GM12878 (cell line): ENCODE data around the gene CTSW. TPM values are rescaled to one million over a fixed set of nuclear protein-coding genes. Genes with fewer than 3 reads are reported as not detected.

Experiments
- ATAC-seq: fragments of 200-7000 bp; cut with Tn5 transposase; 3 replicates; pipeline ENCODE4 v1.9.1; 2020; ENCODE audit warnings: mild to moderate bottlenecking, moderate library complexity
- BruUV-seq: library from RNA; stranded (reverse); fragments of 400-500 nt; replicated peaks from 2 replicates; lab custom pipeline; 2021; lab: Mats Ljungman, UMichigan
- CTCF ChIA-PET: fragments of 300-600 bp; sonication (Branson Sonifier 250); formaldehyde crosslinking; extraction: SDS; loops from one replicate; lab custom pipeline; 2021; ENCODE audit warnings: inconsistent platforms; lab: Yijun Ruan, JAX
- POLR2A ChIA-PET: fragments of 350-600 bp; formaldehyde crosslinking; extraction: SDS; loops from one replicate; lab custom pipeline; 2021; ENCODE audit warnings: inconsistent platforms; lab: Charles Lee
- RAD21 ChIA-PET: fragments of 300-600 bp; sonication (Branson Sonifier 250); formaldehyde crosslinking; loops from one replicate; lab custom pipeline; 2023; ENCODE audit warnings: antibody characterized with exemption; ENCODE audit not compliant: unreplicated experiment; lab: Charles Lee
- SMC1A ChIA-PET: fragments of 300-600 bp; sonication (Branson Sonifier 250); formaldehyde crosslinking; loops from one replicate; lab custom pipeline; 2023; ENCODE audit not compliant: unreplicated experiment, uncharacterized antibody; lab: Charles Lee
- DNase-seq: peaks from one replicate; pipeline ENCODE4 v3.0.0-alpha.2; 2011; ENCODE audit warnings: low read depth, low spot score
- FAIRE-seq: peaks from 3 replicates; lab custom pipeline; 2011; peaks lifted over from hg19 to GRCh38; lab: Jason Lieb, UNC
- H2AFZ ChIP-seq: 2 replicates; pipeline ENCODE4 v1.6.0; 2011; ENCODE audit warnings: low read depth, low read length, control low read depth; ENCODE audit not compliant: control insufficient read depth
- H3K27ac ChIP-seq: 2 replicates; pipeline ENCODE4 v1.5.1; 2011; ENCODE audit warnings: control low read depth; ENCODE audit not compliant: control insufficient read depth, insufficient read depth
- H3K27me3 ChIP-seq, 2 experiments: replicated peaks in 1 of 2; 2 replicates each; pipeline versions ENCODE4 v1.6.0 to v1.6.1; 2011; ENCODE audit warnings: low read length in 1 of 2; ENCODE audit not compliant: control insufficient read depth in 2 of 2, insufficient read depth in 2 of 2
- H3K36me3 ChIP-seq, 2 experiments: 2 replicates each; pipeline ENCODE4 v1.5.1; 2011; ENCODE audit warnings: low read length in 1 of 2; ENCODE audit not compliant: control insufficient read depth in 2 of 2, insufficient read depth in 2 of 2
- H3K4me1 ChIP-seq: 2 replicates; pipeline ENCODE4 v1.6.1; 2011; ENCODE audit warnings: mild to moderate bottlenecking, low read length, moderate library complexity, mixed read lengths; ENCODE audit not compliant: control insufficient read depth, insufficient read depth
- H3K4me2 ChIP-seq: 2 replicates; pipeline ENCODE4 v1.6.0; 2011; ENCODE audit warnings: control low read depth; ENCODE audit not compliant: control insufficient read depth, insufficient read depth
- H3K4me3 ChIP-seq: fragments of 200-600 bp; sonication (generic); 2 replicates; pipeline ENCODE4 v1.5.1; 2016
- H3K79me2 ChIP-seq: 2 replicates; pipeline ENCODE4 v1.6.0; 2011; ENCODE audit warnings: low read length; ENCODE audit not compliant: control insufficient read depth, insufficient read depth
- H3K9ac ChIP-seq: 2 replicates; pipeline ENCODE4 v1.8.0; 2011; ENCODE audit warnings: low read length, control low read depth, mixed read lengths; ENCODE audit not compliant: control insufficient read depth, insufficient read depth
- H3K9me3 ChIP-seq: replicated peaks from 3 replicates; pipeline ENCODE4 v1.5.1; 2011; ENCODE audit warnings: mild to moderate bottlenecking, low read length; ENCODE audit not compliant: control insufficient read depth, insufficient read depth
- H4K20me1 ChIP-seq: 2 replicates; pipeline ENCODE4 v1.6.0; 2011; ENCODE audit not compliant: control insufficient read depth, insufficient read depth
- CBX3 ChIP-seq: fragments of 200-600 bp; sonication (generic); IDR thresholded peaks from 2 replicates; pipeline ENCODE4 v1.6.1; 2016; ENCODE audit warnings: low read depth, borderline replicate concordance
- NR2C1 ChIP-seq: fragments of 450-650 bp; IDR thresholded peaks from 2 replicates; pipeline ENCODE4 v1.6.1; 2017; ENCODE audit warnings: antibody characterized with exemption, mild to moderate bottlenecking, moderate library complexity
- PML ChIP-seq: IDR thresholded peaks from 2 replicates; pipeline ENCODE4 v1.6.1; 2012; ENCODE audit warnings: low read length, inconsistent platforms
- POLR2A ChIP-seq: IDR thresholded peaks from 2 replicates; pipeline ENCODE4 v1.6.1; 2011; ENCODE audit warnings: low read depth, mild to moderate bottlenecking, low read length
- POLR2AphosphoS2 ChIP-seq: IDR thresholded peaks from 2 replicates; pipeline ENCODE4 v1.6.1; 2011; ENCODE audit warnings: low read depth, mild to moderate bottlenecking, low read length, improper control_type of control experiment, moderate library complexity
- RB1 ChIP-seq: fragments of 450-650 bp; formaldehyde crosslinking; IDR thresholded peaks from 2 replicates; pipeline ENCODE4 v1.6.1; 2017; ENCODE audit warnings: mild to moderate bottlenecking, borderline replicate concordance
- STAT1 ChIP-seq: fragments of 450-650 bp; conservative IDR thresholded peaks from 2 replicates; pipeline ENCODE4 v1.6.1; 2014; ENCODE audit warnings: antibody characterized with exemption, mild to moderate bottlenecking
- WGBS: methylation state at CpG from one replicate; pipeline ENCODE4 v1.1.6; 2016; ENCODE audit warnings: low lambda C conversion rate; ENCODE audit not compliant: insufficient replicate concordance, insufficient coverage; ENCODE audit errors: missing lambda C conversion rate; 5-methylcytosine and 5-hydroxymethylcytosine counted together
- in situ Hi-C: fragments of 300-500 bp; cut with MboI; formaldehyde crosslinking; loops from 9 replicates; pipeline ENCODE4 v1.14.3; 2018; ENCODE audit warnings: mixed read lengths
- intact Hi-C: fragments of 100-400 bp; cut with micrococcal nuclease; formaldehyde crosslinking; loops from one replicate; pipeline ENCODE4 v1.14.2; 2022; ENCODE audit not compliant: unreplicated experiment
- polyA plus RNA-seq, 11 experiments: library from polyadenylated mRNA; depleted of rRNA in 4 of 11; unstranded in 6 of 11; stranded (reverse) in 5 of 11; fragments of >200 nt; fragmentation: Nextera tagmentation in 4 of 11; fragmentation: Illumina TruSeq in 1 of 11; extraction: Ambion mirVana in 4 of 11; extraction: Trizol in 1 of 11; gene quantifications; 1 replicate in 1 of 11; 2 replicates in 10 of 11; pipeline versions ENCODE4 v1.2.1 to v1.2.3, GENCODE V29; 2011 to 2016; ENCODE audit warnings: inconsistent platforms in 2 of 11, missing spikeins in 2 of 11, low read depth in 1 of 11
- total RNA-seq, 4 experiments: library from RNA; depleted of rRNA in 3 of 4; stranded (reverse); fragments of >200 nt in 3 of 4; fragmentation: Illumina TruSeq in 1 of 4; extraction: Trizol in 1 of 4; gene quantifications; 2 replicates each; pipeline versions ENCODE4 v1.2.1 to v1.2.3, GENCODE V29; 2013 to 2021
- TF ChIP-seq, protein P1 (sequence below): fragments of 450-650 bp; IDR thresholded peaks from 2 replicates; pipeline ENCODE4 v1.6.1; 2017; ENCODE audit warnings: mild to moderate bottlenecking, low read depth, inconsistent platforms; ENCODE audit not compliant: poor library complexity, severe bottlenecking

Gene CTSW
- total and polyA plus RNA-seq, 10 of the 15 experiments (the other 5 are each of a cell fraction or from before 2014, with no cell fraction given), result 0.53 to 12.0 (median 1.7) TPM

DNA sequence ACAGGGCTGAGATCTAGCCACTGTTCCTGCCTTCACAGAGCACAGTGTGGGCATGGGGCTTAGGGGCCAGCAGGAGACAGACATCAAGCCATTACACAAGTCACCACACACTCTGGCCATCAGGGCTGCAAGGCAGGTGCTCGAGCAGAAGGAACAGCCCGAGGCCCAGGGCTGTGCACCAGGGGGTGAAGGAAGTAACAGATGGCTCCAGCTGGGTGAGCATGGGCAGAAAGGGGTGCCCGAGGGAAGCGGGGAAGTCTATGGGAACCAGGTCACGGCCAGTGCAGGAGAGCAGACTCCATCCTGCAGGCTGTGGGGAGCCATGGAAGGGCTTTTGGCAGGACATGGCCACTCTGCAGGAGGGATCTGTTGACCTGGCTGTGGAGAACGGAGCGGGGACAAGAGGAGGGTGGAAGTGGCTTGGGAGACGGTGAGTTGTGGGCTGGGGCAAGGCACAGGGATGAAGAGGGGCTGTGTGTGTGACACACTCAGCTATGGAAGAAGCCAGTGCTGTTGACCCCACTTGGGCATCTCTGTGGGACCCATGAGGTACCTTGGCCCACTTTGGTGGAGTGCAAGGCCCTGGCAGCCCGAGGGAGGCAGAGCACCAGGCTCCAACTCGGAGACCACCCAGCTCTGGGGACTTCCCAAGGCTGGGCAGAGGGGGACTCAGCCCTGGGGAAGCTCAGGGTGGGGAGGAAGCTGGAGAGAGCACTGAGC, 35.6 kb downstream of the CTSW start:
- peaks cover 27% of the 10 kb centered on the region for H3K79me2 ChIP-seq
- H2AFZ ChIP-seq, result no peak overlapping the region
- POLR2A ChIA-PET, result interaction anchor here (1.1 to 2.3 kb wide), 2 partner anchors 25 to 56 kb away, joined by 3 to 7 read pairs; partner anchors contain the start of genes CCDC85B and MUS81
- no peak for DNase-seq
- H3K27ac ChIP-seq, result no peak overlapping the region
- H3K36me3 ChIP-seq, result no peaks in the 10 kb centered on the region; a peak in 1 of 4 replicates
- SMC1A ChIA-PET, result no interaction called here
- CTCF ChIA-PET, result interaction anchor here (1.1 to 1.9 kb wide), 2 partner anchors 25 to 26 kb away, joined by 3 to 5 read pairs; partner anchors contain the start of gene CCDC85B
- H3K4me1 ChIP-seq, result peaks cover 36% of the 10 kb centered on the region
- H3K9ac ChIP-seq, result no peak overlapping the region
- H3K4me2 ChIP-seq, result no peak overlapping the region
- no peak for FAIRE-seq
- no peaks in the 10 kb centered on the region for H4K20me1 ChIP-seq
- WGBS, result 50% methylated on average over 10 of the region's 10 CpGs
- intact Hi-C loops (no loop called here), in situ Hi-C loops (no loop called here)
- no TSS peak for BruUV-seq
- no peaks in the 10 kb centered on the region for H3K27me3 ChIP-seq
- no peaks in the 10 kb centered on the region for H3K9me3 ChIP-seq
- TF ChIP-seq POLR2A, result peak; percentile 24; the same call in 1 of the 2 replicates
- TF ChIP-seq POLR2AphosphoS2, result peak; percentile 30; the same call in 1 of the 2 replicates
- no peak for TF ChIP-seq NR2C1
- TF ChIP-seq STAT1, result no peak
- RAD21 ChIA-PET, result no interaction called here
- ATAC-seq, result no peak
- no peak overlapping the region for H3K4me3 ChIP-seq

DNA sequence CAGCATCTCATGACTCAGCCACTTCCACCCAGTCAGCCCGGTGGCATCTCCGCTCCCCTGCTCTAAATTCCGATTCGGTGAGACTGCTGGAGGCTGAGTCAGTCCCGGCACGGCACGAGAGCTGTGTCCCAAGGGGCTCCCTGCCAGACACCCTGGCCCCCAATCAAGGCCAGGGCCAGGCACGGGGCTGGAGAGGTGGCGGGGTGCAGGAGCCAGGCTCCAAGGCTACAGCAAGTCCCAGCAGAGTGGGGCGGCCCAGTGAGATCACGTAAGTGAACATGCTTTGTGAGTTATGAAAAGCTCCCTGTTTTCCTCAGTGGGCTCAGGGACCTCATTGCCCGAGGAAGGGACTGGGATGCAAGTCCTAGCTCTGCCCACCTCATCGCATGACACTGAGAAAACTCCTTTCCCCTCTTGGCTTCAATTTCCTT, 36.2 kb downstream of the CTSW start:
- no peak for ATAC-seq
- TF ChIP-seq CBX3 (no peak), RB1 (no peak), PML (no peak)
- TF ChIP-seq, protein P1, sequence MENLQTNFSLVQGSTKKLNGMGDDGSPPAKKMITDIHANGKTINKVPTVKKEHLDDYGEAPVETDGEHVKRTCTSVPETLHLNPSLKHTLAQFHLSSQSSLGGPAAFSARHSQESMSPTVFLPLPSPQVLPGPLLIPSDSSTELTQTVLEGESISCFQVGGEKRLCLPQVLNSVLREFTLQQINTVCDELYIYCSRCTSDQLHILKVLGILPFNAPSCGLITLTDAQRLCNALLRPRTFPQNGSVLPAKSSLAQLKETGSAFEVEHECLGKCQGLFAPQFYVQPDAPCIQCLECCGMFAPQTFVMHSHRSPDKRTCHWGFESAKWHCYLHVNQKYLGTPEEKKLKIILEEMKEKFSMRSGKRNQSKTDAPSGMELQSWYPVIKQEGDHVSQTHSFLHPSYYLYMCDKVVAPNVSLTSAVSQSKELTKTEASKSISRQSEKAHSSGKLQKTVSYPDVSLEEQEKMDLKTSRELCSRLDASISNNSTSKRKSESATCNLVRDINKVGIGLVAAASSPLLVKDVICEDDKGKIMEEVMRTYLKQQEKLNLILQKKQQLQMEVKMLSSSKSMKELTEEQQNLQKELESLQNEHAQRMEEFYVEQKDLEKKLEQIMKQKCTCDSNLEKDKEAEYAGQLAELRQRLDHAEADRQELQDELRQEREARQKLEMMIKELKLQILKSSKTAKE, result no peak
- Histone ChIP-seq H3K4me3 (no peak overlapping the region), H3K27ac (no peak overlapping the region), H4K20me1 (no peaks in the 10 kb centered on the region), H3K79me2 (peaks cover 33% of the 10 kb centered on the region), H3K4me2 (no peak overlapping the region), H3K27me3 (no peaks in the 10 kb centered on the region), H3K9me3 (no peaks in the 10 kb centered on the region), H3K36me3 (no peaks in the 10 kb centered on the region; a peak in 1 of 4 replicates), H3K4me1 (peaks cover 40% of the 10 kb centered on the region), H2AFZ (no peak overlapping the region), H3K9ac (no peak overlapping the region)
- no peak for FAIRE-seq
- ChIA-PET SMC1A (no interaction called here), RAD21 (no interaction called here), CTCF (interaction anchor here (1.1 to 1.9 kb wide), 2 partner anchors 25 to 27 kb away, joined by 3 to 5 read pairs; partner anchors contain the start of gene CCDC85B), POLR2A (interaction anchor here (2.3 kb wide), 1 partner anchor 56 kb away, joined by 7 read pairs; the partner anchor contains the start of gene MUS81)
- no peak for DNase-seq
- in situ Hi-C loops, result no loop called here
- WGBS, result 53% methylated on average over 13 of the region's 13 CpGs
- intact Hi-C loops, result no loop called here
- no TSS peak for BruUV-seq
